IPS-20b (cell line): ENCODE results near the gene CUX1.

ENCODE experiments used
- H3K27ac ChIP-seq: one replicate; pipeline ENCODE4 v1.5.1; 2013; ENCODE audit warnings: low read length
- H3K27me3 ChIP-seq: 2 replicates; pipeline ENCODE4 v1.6.1; 2013; ENCODE audit warnings: mild to moderate bottlenecking, low read length, inconsistent platforms; ENCODE audit not compliant: insufficient read depth
- H3K36me3 ChIP-seq: 2 replicates; pipeline ENCODE4 v1.6.1; 2013; ENCODE audit warnings: low read depth, mild to moderate bottlenecking, inconsistent platforms, low read length, moderate library complexity; ENCODE audit not compliant: insufficient read depth
- H3K4me1 ChIP-seq: 2 replicates; pipeline ENCODE4 v1.6.1; 2013; ENCODE audit warnings: mild to moderate bottlenecking, control low read depth, inconsistent platforms, low read length, moderate library complexity; ENCODE audit not compliant: insufficient read depth
- H3K4me3 ChIP-seq: 2 replicates; pipeline ENCODE4 v1.5.1; 2013; ENCODE audit warnings: mild to moderate bottlenecking, low read length, inconsistent platforms
- H3K9ac ChIP-seq: 2 replicates; pipeline ENCODE4 v1.6.1; 2013; ENCODE audit warnings: low read depth, mild to moderate bottlenecking, inconsistent platforms, low read length, moderate library complexity
- H3K9me3 ChIP-seq: 2 replicates; pipeline ENCODE4 v1.6.1; 2013; ENCODE audit warnings: mild to moderate bottlenecking, low read depth, low read length, inconsistent platforms; ENCODE audit not compliant: insufficient read depth

CUX1 gene

GRCh38 chr7:102272075-102272916, 454.9 kb downstream of the CUX1 start:
- Histone ChIP-seq H3K9me3 (no peaks in the 10 kb centered on the region), H3K36me3 (no peaks in the 10 kb centered on the region), H3K4me3 (no peak overlapping the region), H3K4me1 (no peaks in the 10 kb centered on the region), H3K9ac (no peak overlapping the region), H3K27me3 (no peaks in the 10 kb centered on the region), H3K27ac (no peak overlapping the region)

GRCh38 chr7:102272917-102273748, 455.7 kb downstream of the CUX1 start:
- Histone ChIP-seq H3K9ac (no peak overlapping the region), H3K27ac (no peak overlapping the region), H3K9me3 (no peaks in the 10 kb centered on the region), H3K4me3 (no peak overlapping the region), H3K27me3 (no peaks in the 10 kb centered on the region), H3K36me3 (no peaks in the 10 kb centered on the region), H3K4me1 (no peaks in the 10 kb centered on the region)

- no peak overlapping the region for H3K4me3 ChIP-seq
- no peaks in the 10 kb centered on the region for H3K4me1 ChIP-seq
- H3K9ac ChIP-seq, result no peak overlapping the region
- no peaks in the 10 kb centered on the region for H3K36me3 ChIP-seq
- no peaks in the 10 kb centered on the region for H3K27me3 ChIP-seq
- no peaks in the 10 kb centered on the region for H3K9me3 ChIP-seq
- H3K27ac ChIP-seq, result no peak overlapping the region
Measured at GRCh38 chr7:102273749-102274712, 456.6 kb downstream of the CUX1 start.

GRCh38 chr7:102275123-102275703, 457.8 kb downstream of the CUX1 start:
- H3K9me3 ChIP-seq, result no peaks in the 10 kb centered on the region

GRCh38 chr7:102277901-102278300, 460.5 kb downstream of the CUX1 start:
- H3K36me3 ChIP-seq, result no peaks in the 10 kb centered on the region
- H3K27ac ChIP-seq, result no peak overlapping the region
- no peak overlapping the region for H3K9ac ChIP-seq
- H3K4me3 ChIP-seq, result no peak overlapping the region
- H3K9me3 ChIP-seq, result no peaks in the 10 kb centered on the region
- H3K27me3 ChIP-seq, result no peaks in the 10 kb centered on the region
- H3K4me1 ChIP-seq, result no peaks in the 10 kb centered on the region; the same call in 1 of the 2 replicates

More at GRCh38 chr7:102275123-102275703, 457.8 kb downstream of the CUX1 start:
- H3K36me3 ChIP-seq, result no peaks in the 10 kb centered on the region
- H3K27me3 ChIP-seq, result no peaks in the 10 kb centered on the region
- no peaks in the 10 kb centered on the region; the same call in 1 of the 2 replicates for H3K4me1 ChIP-seq
- no peak overlapping the region for H3K9ac ChIP-seq
- H3K4me3 ChIP-seq, result no peak overlapping the region
- H3K27ac ChIP-seq, result no peak overlapping the region

GRCh38 chr7:102279537-102280400, 462.3 kb downstream of the CUX1 start:
- Histone ChIP-seq H3K36me3 (no peaks in the 10 kb centered on the region), H3K9ac (no peak overlapping the region), H3K9me3 (no peaks in the 10 kb centered on the region), H3K4me3 (no peak overlapping the region), H3K27me3 (no peaks in the 10 kb centered on the region; the same call in 1 of the 2 replicates), H3K27ac (no peak overlapping the region), H3K4me1 (no peaks in the 10 kb centered on the region; the same call in 1 of the 2 replicates)

- Histone ChIP-seq H3K27ac (no peak overlapping the region), H3K9me3 (no peaks in the 10 kb centered on the region), H3K4me1 (no peaks in the 10 kb centered on the region; the same call in 1 of the 2 replicates), H3K9ac (no peak overlapping the region), H3K4me3 (no peak overlapping the region), H3K27me3 (peaks cover 4% of the 10 kb centered on the region; the same call in 1 of the 2 replicates), H3K36me3 (no peaks in the 10 kb centered on the region)
Measured at GRCh38 chr7:102280521-102280920, 463.1 kb downstream of the CUX1 start.

GRCh38 chr7:102281785-102282184, 464.4 kb downstream of the CUX1 start:
- Histone ChIP-seq H3K4me3 (no peak overlapping the region), H3K36me3 (no peaks in the 10 kb centered on the region), H3K4me1 (no peaks in the 10 kb centered on the region; the same call in 1 of the 2 replicates), H3K9ac (no peak overlapping the region), H3K9me3 (no peaks in the 10 kb centered on the region), H3K27me3 (peaks cover 10% of the 10 kb centered on the region; the same call in 1 of the 2 replicates), H3K27ac (no peak overlapping the region)

- H3K27me3 ChIP-seq, result peaks cover 11% of the 10 kb centered on the region; the same call in 1 of the 2 replicates
- no peak overlapping the region for H3K4me3 ChIP-seq
- no peak overlapping the region for H3K9ac ChIP-seq
- no peaks in the 10 kb centered on the region; the same call in 1 of the 2 replicates for H3K4me1 ChIP-seq
- no peak overlapping the region for H3K27ac ChIP-seq
- no peaks in the 10 kb centered on the region for H3K9me3 ChIP-seq
- no peaks in the 10 kb centered on the region for H3K36me3 ChIP-seq
Measured at GRCh38 chr7:102282465-102283362, 465.3 kb downstream of the CUX1 start.
